ENCODE measurements around the gene SLC25A23.
"Not testable (repeated sequence)": the region's sequence is repeated elsewhere in the genome, so short reads cannot be mapped to it uniquely, and the experiment has no call there.

Gene SLC25A23

DNA sequence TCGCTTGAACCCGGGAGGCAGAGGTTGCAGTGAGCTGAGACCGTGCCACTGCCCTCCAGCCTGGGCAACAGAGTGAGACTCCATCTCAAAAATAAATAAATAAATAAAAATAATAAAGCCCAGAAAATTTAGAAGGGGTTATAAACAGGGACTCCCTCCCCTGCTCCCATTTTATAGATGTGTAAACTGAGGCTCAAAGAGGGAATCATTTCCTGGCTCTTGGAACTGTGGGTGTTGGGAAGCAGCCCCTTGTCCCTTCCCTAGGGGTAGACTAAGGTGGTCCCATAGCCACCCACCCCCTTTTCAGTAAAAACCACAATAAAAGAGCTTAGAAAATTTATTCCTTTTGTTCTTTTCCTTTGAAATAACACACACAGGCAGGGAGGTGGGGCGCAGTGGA, 19.8 kb downstream of the SLC25A23 start:
- Histone ChIP-seq H3K27ac (ENCODE audit: low read length) (no peak overlapping the region), H3K4me3 (ENCODE audit: low read length) (no peak overlapping the region), H3K36me3 (ENCODE audit: control insufficient read depth, insufficient read depth, low read length) (no peaks in the 10 kb centered on the region), H3K9me3 (ENCODE audit: control insufficient read depth, insufficient read depth, low read length) (peaks cover 1% of the 10 kb centered on the region; the same call in 1 of the 2 replicates), H3K27me3 (ENCODE audit: control insufficient read depth, insufficient read depth, low read length) (no peaks in the 10 kb centered on the region), H3K4me1 (ENCODE audit: control insufficient read depth, insufficient read depth, low read length) (no peaks in the 10 kb centered on the region)
- DNase-seq (ENCODE audit: low read depth, low spot score), result no peak
- WGBS (ENCODE audit: insufficient coverage, insufficient read length), result no CpG with 5 or more reads among the region's 4 CpGs

DNA sequence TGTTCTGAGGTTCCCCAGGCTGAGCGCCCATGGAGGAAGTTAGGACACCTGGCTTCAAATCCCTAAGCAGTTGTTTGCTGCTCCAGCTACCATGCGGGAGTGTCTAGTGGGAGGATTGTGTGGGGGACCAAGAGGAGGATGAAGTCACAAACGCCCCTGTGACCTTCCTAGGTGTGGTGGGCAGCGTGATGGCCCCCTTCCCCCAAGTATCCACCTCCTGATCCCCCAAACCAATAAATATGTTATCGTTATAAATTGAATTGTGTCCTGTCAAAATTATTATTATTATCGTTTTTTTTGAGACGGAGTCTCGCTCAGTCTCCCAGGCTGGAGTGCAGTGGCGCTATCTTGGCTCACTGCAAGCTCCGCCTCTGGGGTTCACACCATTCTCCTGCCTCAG, 25.9 kb downstream of the SLC25A23 start, which contains the start of gene SLC25A41:
TSS of gene SLC25A41 (minus strand) at position 101 of the 400 bp plus-strand sequence. CDS start at position 31, 70 bp downstream.
- no peaks in the 10 kb centered on the region for H3K27me3 ChIP-seq (ENCODE audit: control insufficient read depth, insufficient read depth, low read length)
- no peak within 1 kb of the TSS for H3K4me3 ChIP-seq (ENCODE audit: low read length)
- H3K27ac ChIP-seq (ENCODE audit: low read length), result no peak within 1 kb of the TSS
- no CpG with 5 or more reads among the region's 10 CpGs for WGBS (ENCODE audit: insufficient coverage, insufficient read length)
- H3K9me3 ChIP-seq (ENCODE audit: control insufficient read depth, insufficient read depth, low read length), result peaks cover 1% of the 10 kb centered on the region; the same call in 1 of the 2 replicates
- DNase-seq (ENCODE audit: low read depth, low spot score), result no peak
- H3K4me1 ChIP-seq (ENCODE audit: control insufficient read depth, insufficient read depth, low read length), result no peaks in the 10 kb centered on the region
- H3K36me3 ChIP-seq (ENCODE audit: control insufficient read depth, insufficient read depth, low read length), result no peaks in the 10 kb centered on the region

DNA sequence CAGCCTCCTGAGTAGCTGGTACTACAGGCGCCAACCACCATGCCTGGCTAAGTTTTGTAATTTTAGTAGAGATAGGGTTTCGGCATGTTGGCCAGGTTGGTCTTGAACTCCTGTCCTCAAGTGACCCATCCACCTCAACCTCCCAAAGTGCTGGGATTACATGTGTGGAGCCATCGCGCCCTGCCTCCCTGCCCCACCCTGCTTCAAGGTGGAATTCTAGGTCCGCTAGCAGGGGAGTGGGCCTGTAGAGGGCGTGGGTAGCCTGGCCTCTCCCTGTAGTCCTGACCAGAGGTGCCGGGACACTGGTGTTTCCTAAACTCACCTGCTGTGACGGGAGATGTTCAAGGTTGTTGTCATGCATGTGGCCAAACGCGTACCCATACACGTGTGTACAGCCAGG, 26.4 kb downstream of the SLC25A23 start:
- no peaks in the 10 kb centered on the region for H3K27me3 ChIP-seq (ENCODE audit: control insufficient read depth, insufficient read depth, low read length)
- no peak overlapping the region for H3K27ac ChIP-seq (ENCODE audit: low read length)
- H3K4me3 ChIP-seq (ENCODE audit: low read length), result no peak overlapping the region
- WGBS (ENCODE audit: insufficient coverage, insufficient read length), result no CpG with 5 or more reads among the region's 11 CpGs
- no peak for DNase-seq (ENCODE audit: low read depth, low spot score)
- H3K4me1 ChIP-seq (ENCODE audit: control insufficient read depth, insufficient read depth, low read length), result no peaks in the 10 kb centered on the region
- peaks cover 1% of the 10 kb centered on the region; the same call in 1 of the 2 replicates for H3K9me3 ChIP-seq (ENCODE audit: control insufficient read depth, insufficient read depth, low read length)
- no peaks in the 10 kb centered on the region for H3K36me3 ChIP-seq (ENCODE audit: control insufficient read depth, insufficient read depth, low read length)

DNA sequence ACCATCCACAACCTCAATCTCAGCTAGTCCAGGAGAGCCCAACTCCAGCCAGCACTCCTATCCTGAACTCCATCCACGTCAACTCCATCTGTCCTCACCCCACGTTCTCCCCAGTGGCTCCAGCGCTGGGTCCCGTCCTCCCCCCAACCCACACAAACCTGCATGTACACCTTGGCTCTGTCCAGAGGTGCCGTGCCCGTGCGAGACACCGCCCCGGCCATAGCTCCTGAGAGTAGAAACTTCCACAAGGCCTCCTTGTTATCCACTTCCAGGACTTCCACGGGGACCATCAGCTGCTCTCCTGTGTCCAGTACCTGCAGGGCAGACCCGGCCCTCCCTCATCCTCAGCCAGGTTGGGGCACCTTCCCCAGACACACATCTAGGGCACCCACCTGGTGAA, 27.7 kb downstream of the SLC25A23 start:
- Histone ChIP-seq H3K4me1 (ENCODE audit: control insufficient read depth, insufficient read depth, low read length) (no peaks in the 10 kb centered on the region), H3K9me3 (ENCODE audit: control insufficient read depth, insufficient read depth, low read length) (peaks cover 1% of the 10 kb centered on the region; the same call in 1 of the 2 replicates), H3K4me3 (ENCODE audit: low read length) (no peak overlapping the region), H3K27me3 (ENCODE audit: control insufficient read depth, insufficient read depth, low read length) (no peaks in the 10 kb centered on the region), H3K36me3 (ENCODE audit: control insufficient read depth, insufficient read depth, low read length) (no peaks in the 10 kb centered on the region), H3K27ac (ENCODE audit: low read length) (no peak overlapping the region)
- WGBS (ENCODE audit: insufficient coverage, insufficient read length), result no CpG with 5 or more reads among the region's 11 CpGs
- no peak for DNase-seq (ENCODE audit: low read depth, low spot score)

DNA sequence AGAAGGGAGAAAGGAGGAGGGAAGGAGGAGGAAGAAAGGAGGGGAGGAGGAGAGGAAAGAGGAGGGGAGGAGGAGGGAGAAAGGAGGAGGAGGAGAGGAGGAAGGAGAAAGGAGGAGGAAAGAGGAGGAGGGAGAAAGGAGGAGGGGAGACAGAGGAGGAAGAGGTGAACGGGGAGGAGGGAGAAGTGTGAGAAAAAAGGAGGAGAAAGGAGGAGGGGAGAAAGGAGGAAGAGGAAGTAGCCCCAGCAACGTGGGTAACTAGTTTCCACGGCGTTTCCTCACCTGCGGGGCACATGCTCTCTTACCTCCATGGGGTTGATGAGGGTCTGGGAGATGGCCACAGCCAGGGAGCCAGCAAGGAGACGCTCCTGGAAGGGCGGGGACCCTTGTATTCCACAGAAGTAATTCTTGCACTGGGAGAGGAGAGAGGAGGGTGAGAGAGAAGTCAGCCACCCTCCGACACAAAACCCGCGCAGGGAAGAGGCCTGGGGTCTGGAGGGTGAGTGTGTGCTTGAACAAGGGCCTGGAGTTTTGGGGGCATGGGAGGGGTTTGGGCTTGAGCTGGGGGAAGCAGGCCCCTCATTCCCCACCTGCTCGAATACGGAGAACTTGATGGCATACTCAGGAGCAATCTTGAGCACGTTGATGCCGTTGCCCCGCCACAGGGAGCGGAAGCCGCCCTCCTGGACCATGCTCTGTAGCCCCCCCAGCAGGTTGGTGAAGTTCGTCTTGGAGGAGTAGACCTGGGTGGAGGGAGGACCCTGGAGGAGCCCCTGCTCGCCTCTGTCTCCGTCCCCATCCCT, 30.0 kb downstream of the SLC25A23 start:
- no peaks in the 10 kb centered on the region for H3K4me1 ChIP-seq (ENCODE audit: control insufficient read depth, insufficient read depth, low read length)
- WGBS (ENCODE audit: insufficient coverage, insufficient read length), result 100% methylated on average over 1 of the region's 20 CpGs
- no peak overlapping the region for H3K27ac ChIP-seq (ENCODE audit: low read length)
- DNase-seq (ENCODE audit: low read depth, low spot score), result no peak
- H3K36me3 ChIP-seq (ENCODE audit: control insufficient read depth, insufficient read depth, low read length), result no peaks in the 10 kb centered on the region
- no peaks in the 10 kb centered on the region for H3K27me3 ChIP-seq (ENCODE audit: control insufficient read depth, insufficient read depth, low read length)
- no peaks in the 10 kb centered on the region; the same call in 1 of the 2 replicates for H3K9me3 ChIP-seq (ENCODE audit: control insufficient read depth, insufficient read depth, low read length)
- no peak overlapping the region for H3K4me3 ChIP-seq (ENCODE audit: low read length)

DNA sequence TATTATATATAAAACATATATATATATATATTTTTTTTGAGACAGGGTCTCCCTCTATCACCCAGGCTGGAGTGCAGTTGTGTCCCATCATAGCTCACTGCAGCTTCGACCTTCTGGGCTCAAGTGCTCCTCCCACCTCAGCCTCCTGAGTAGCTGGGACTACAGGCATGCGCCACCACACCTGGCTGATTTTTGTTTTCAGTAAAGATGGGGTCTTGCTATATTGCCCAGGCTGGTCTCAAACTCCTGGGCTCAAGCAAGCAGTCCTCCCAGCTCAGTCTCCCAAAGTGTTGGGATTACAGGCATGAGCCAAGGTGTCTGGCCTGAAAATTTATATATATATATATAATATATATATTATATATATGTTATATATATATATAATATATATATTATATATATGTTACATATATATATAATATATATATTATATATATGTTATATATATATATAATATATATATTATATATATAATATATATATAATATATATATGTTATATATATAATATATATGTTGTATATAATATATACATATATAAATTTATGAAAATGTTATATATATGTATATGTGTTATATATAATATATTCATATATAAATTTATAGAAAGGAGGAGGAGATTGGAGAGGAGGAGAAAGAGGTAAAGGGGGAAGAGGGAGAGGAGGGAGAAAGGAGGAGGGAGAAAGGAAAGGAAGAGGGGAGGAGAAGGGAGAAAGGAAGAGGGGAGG, 30.7 kb downstream of the SLC25A23 start:
- H3K27ac ChIP-seq (ENCODE audit: low read length); H3K27me3 ChIP-seq (ENCODE audit: control insufficient read depth, insufficient read depth, low read length); H3K4me3 ChIP-seq (ENCODE audit: low read length); H3K4me1 ChIP-seq (ENCODE audit: control insufficient read depth, insufficient read depth, low read length); DNase-seq (ENCODE audit: low read depth, low spot score); H3K9me3 ChIP-seq (ENCODE audit: control insufficient read depth, insufficient read depth, low read length); H3K36me3 ChIP-seq (ENCODE audit: control insufficient read depth, insufficient read depth, low read length): not testable (repeated sequence)
- no CpG with 5 or more reads among the region's 2 CpGs for WGBS (ENCODE audit: insufficient coverage, insufficient read length)

DNA sequence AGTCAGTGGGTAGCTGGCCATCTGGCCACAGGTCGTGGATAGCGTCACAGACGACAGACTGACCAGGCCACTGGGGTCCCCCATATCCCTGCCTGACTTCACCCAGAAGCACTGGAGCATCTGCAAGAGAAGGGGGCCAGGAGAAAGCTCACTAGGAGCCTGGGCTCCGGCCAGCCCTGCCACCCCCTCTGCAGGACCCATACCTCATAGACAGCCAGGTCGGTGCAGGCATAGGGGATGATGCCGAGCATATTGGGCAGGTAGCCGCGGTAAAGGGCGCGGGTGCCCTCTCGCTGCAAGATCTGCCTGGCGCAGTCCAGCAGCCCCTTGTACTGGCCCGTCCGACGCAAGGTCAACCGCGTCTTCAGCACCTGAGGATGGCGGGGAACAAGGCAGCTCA, 32.5 kb downstream of the SLC25A23 start:
- H3K27ac ChIP-seq (ENCODE audit: low read length), result no peak overlapping the region
- H3K27me3 ChIP-seq (ENCODE audit: control insufficient read depth, insufficient read depth, low read length), result no peaks in the 10 kb centered on the region
- no peaks in the 10 kb centered on the region for H3K36me3 ChIP-seq (ENCODE audit: control insufficient read depth, insufficient read depth, low read length)
- H3K4me1 ChIP-seq (ENCODE audit: control insufficient read depth, insufficient read depth, low read length), result no peaks in the 10 kb centered on the region
- no CpG with 5 or more reads among the region's 18 CpGs for WGBS (ENCODE audit: insufficient coverage, insufficient read length)
- no peak for DNase-seq (ENCODE audit: low read depth, low spot score)
- H3K9me3 ChIP-seq (ENCODE audit: control insufficient read depth, insufficient read depth, low read length), result no peaks in the 10 kb centered on the region; the same call in 1 of the 2 replicates
- H3K4me3 ChIP-seq (ENCODE audit: low read length), result no peak overlapping the region

DNA sequence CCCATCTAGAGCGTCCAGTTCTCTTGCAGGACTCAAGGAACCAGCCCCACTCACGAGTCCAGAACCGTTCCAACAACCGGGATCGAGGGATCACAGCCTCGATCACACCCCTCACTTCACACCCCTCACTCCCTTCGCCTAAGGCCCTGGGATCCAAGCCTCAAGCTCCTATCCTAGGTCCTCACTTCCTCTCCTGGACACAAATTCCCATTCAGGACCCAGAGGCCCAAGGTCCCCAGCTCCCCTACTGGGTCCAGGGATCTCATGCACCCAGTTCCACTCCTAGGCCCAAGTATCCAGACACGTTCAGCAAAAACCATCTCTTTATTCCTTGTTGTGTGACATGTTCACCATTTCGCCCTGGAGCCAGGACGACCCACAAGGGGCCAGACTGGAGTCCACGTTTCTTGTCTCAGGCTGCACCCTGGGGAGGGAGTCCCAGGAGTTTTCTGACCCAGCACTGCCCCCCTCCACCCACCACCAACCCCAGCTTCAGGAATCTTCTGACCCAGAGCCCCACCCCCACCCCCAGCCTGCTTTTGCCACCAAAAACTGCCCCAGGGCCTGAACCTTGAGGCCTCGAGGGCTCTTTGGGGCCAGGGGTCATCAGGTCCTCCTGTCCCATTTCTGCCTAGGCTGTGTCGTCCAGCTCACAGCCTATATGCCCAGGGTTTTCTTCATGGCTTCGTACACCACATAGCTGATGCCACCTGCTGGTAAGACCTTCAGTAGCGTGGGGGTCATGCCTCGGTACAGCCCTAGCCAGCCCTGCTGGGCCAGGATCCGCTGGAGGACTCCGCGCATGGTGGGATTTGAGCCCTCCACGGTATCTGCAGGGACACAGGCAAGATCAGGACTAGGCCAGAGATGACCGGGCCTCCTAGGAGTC, 33.6 kb downstream of the SLC25A23 start:
- no peak for DNase-seq (ENCODE audit: low read depth, low spot score)
- H3K36me3 ChIP-seq (ENCODE audit: control insufficient read depth, insufficient read depth, low read length), result peaks cover 7% of the 10 kb centered on the region
- H3K4me1 ChIP-seq (ENCODE audit: control insufficient read depth, insufficient read depth, low read length), result no peaks in the 10 kb centered on the region
- H3K27ac ChIP-seq (ENCODE audit: low read length), result no peak overlapping the region
- no CpG with 5 or more reads among the region's 21 CpGs for WGBS (ENCODE audit: insufficient coverage, insufficient read length)
- no peaks in the 10 kb centered on the region; the same call in 1 of the 2 replicates for H3K9me3 ChIP-seq (ENCODE audit: control insufficient read depth, insufficient read depth, low read length)
- no peaks in the 10 kb centered on the region for H3K27me3 ChIP-seq (ENCODE audit: control insufficient read depth, insufficient read depth, low read length)
- no peak overlapping the region for H3K4me3 ChIP-seq (ENCODE audit: low read length)

DNA sequence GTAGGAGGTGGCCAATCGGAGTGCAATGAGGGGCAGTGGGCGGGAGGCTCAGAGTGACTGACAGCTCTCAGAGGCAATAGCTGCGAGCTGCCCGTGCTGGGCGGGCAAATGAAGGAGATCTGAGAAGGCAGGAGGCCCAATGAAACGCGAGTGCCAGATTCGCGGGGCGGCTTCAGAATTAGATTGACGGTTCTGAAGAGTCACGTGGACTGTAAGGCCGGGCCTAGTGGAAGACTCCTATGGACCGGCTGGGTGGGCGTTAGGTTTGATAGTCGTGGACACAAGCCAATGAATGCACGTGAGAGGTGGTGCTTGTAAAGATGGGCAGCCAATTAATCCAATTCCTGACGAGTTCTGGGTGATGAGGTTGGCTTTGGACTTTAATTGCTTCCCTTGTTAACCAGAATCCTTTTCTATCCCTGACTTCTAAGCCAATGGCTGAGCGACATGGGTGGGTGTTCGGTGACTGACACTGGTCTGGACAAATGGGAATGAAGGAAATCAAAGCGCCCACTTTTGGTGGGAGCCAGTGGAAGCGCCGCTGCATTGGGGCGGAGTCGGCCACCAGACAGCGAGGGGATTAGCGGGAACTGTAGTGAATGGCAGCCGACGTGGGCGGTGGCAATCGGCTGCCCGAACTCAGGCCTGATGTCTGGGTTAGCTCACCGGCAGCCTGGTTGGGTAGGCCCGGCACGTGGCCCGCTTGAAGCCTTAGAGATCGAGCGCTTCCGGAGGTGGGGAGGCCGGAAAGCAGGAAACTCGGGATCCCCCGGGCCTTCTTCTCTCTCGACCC, 34.5 kb downstream of the SLC25A23 start:
- Histone ChIP-seq H3K4me3 (ENCODE audit: low read length) (no peak overlapping the region), H3K4me1 (ENCODE audit: control insufficient read depth, insufficient read depth, low read length) (no peaks in the 10 kb centered on the region), H3K9me3 (ENCODE audit: control insufficient read depth, insufficient read depth, low read length) (no peaks in the 10 kb centered on the region; the same call in 1 of the 2 replicates), H3K36me3 (ENCODE audit: control insufficient read depth, insufficient read depth, low read length) (peaks cover 14% of the 10 kb centered on the region), H3K27ac (ENCODE audit: low read length) (no peak overlapping the region), H3K27me3 (ENCODE audit: control insufficient read depth, insufficient read depth, low read length) (no peaks in the 10 kb centered on the region)
- no CpG with 5 or more reads among the region's 43 CpGs for WGBS (ENCODE audit: insufficient coverage, insufficient read length)
- peak; percentile 100 for DNase-seq (ENCODE audit: low read depth, low spot score)

All from iPS DF 6.9 (cell line).